Stimulated activated naive CD4-positive, alpha-beta T cell treated with Interleukin-2 at 50 U/mL for 16 hours (primary cell): ENCODE data around the gene TPM1.

ENCODE experiments used
- DNase-seq: peaks from one replicate; lab custom pipeline; 2025; lab: John Stamatoyannopoulos, UW

TPM1 gene

GRCh38 chr15:63075015-63075983 is 32.8 kb downstream of the TPM1 start:
- no peak for DNase-seq

- no peak for DNase-seq
Observed at GRCh38 chr15:63075984-63076713, 33.6 kb downstream of the TPM1 start.

DNA sequence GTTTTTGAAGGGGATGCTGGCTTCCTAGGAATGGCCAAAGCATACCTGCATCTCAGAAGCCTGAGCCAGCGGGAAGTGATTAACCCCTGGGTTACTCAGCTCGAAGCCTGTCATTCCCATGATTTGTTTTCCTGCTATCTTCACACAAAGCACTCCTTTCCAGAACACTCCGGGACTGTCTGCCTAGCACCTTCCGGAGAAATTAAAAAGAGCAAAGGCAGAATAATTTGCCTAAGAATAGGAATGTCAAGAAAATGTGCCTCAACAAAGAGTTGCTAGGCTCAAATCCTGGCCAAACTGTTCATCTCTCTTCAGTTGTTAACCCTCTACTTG is 34.1 kb downstream of the TPM1 start:
- no peak for DNase-seq

DNA sequence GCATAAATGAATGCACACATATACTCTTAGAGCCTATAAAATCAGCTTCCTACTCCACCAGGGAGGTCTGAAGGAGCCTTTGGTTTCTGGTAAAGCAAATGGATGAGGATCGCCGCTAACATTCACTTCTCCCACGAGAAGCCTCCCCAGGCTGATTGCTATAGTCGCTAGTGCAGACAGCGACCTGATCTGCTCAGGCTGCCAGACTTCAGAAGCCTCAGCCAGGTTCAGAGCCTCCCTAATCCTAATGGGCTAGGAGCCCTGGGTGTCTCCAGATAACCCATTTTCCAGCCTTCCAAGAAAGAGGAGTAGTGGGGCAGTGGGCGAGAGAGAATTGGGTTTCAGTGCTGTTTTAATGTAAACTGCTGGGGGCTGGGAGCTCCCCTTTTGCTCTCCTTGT is 35.4 kb downstream of the TPM1 start:
- DNase-seq = no peak

GRCh38 chr15:63079947-63080626 is 37.5 kb downstream of the TPM1 start:
- no peak for DNase-seq

DNA sequence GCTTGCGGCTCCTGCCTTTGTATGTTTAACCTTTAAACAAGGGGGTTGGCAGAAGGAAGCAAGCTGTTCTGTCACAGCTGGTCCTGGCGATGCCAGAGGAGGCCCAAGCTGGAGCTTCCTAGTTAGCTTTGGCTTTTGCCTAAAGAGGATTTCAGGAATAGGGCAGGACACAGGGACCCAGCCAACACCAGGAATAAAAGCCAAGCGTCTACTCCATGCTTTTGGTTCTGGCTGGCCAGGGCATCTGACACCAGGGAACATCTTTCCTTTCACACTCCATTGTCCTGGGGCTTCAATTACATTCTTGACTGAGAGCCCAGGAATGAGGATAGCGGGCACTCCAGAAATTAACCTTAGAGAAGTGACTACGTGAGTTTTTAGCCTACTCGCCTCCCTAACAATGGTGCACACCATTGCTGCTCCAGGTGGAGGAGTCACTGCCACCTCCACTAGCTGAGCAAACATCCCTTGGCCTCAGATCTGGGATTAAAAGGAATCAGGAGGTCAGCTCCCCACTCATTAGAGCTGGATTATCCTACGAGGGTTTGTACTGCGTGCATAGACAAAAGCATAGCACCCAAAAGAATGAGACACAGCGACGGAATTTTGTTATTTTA is 38.2 kb downstream of the TPM1 start:
- DNase-seq = no peak

- no peak for DNase-seq
Observed at GRCh38 chr15:63082366-63082765, 39.8 kb downstream of the TPM1 start.

- no peak for DNase-seq
Observed at GRCh38 chr15:63083044-63083443, 40.5 kb downstream of the TPM1 start.

GRCh38 chr15:63083541-63083940 is 41.0 kb downstream of the TPM1 start:
- no peak for DNase-seq

DNA sequence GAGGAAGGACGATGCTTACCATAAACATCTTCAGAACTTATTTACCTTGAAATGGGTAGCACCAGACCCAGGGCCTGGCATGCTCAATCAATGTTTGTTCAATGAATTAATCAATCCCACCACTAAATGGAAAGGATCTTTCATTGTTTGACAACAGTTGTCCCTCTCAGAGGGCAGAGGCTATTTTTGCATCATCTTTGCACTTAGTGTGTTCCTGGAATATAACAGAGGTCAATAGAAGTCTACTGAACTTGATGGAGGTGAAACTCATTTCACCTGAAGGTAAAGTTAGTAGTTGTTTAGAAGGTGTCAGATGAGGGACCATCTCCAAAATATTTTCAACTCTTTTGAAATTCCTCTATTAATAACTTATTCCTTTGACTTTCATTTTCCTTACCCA is 42.3 kb downstream of the TPM1 start:
- DNase-seq = no peak

GRCh38 chr15:63085289-63085688 is 42.7 kb downstream of the TPM1 start:
- no peak for DNase-seq

GRCh38 chr15:63086271-63086670 is 43.7 kb downstream of the TPM1 start:
- no peak for DNase-seq

GRCh38 chr15:63086947-63087346 is 44.4 kb downstream of the TPM1 start:
- DNase-seq = no peak

- no peak for DNase-seq
Observed at GRCh38 chr15:63088533-63089245, 46.1 kb downstream of the TPM1 start.

- DNase-seq = no peak
Observed at GRCh38 chr15:63089260-63090043, 46.9 kb downstream of the TPM1 start.

GRCh38 chr15:63090472-63090871 is 47.9 kb downstream of the TPM1 start:
- no peak for DNase-seq

- DNase-seq = no peak
Observed at GRCh38 chr15:63090887-63091286, 48.3 kb downstream of the TPM1 start.

- no peak for DNase-seq
Observed at GRCh38 chr15:63091679-63092446, 49.3 kb downstream of the TPM1 start.

DNA sequence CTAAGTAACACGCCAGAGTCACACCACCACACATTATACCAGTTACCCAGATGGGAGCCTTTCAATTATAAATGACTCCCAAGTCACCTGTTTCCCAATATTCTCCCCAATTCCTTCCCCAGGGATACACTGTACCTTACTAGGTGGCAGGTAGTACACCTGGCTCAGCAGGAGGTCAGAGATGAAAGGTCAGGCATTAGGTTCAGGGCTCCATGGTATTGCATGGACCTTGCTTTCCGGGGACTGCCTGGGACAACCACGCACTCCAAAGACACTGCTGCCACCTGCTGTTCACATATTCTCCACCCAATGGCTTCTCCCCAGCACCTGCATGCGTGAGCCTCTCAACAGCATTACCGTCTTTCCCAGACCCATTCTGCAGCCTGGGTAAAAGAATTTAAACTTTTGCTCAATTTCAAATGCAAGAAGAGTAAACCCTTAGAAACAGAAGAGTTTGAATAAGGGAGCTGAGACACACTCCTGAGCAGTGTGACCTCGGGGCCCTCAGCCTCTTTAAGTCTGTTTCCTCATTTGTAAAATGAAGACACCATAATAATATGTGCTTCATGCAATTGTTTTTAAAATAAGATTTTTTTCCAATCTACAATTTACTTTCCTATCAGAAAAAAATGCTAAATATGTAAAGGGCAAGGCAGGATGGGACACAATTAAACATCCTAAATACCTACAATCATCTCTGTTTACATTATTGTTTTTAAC is 51.1 kb downstream of the TPM1 start:
- peak; percentile 48 for DNase-seq
